A673 (cell line): ENCODE results near the gene METTL23. TPM values are rescaled to one million over a fixed set of nuclear protein-coding genes. Genes with fewer than 3 reads are reported as not detected.

Experiments
- BruUV-seq: library from RNA; stranded (reverse); fragments of 400-500 nt; replicated peaks from 2 replicates; lab custom pipeline; 2021; lab: Mats Ljungman, UMichigan
- CTCF ChIA-PET: fragments of 300-600 bp; sonication (Branson Sonifier 250); formaldehyde crosslinking; loops from one replicate; lab custom pipeline; 2022; ENCODE audit warnings: antibody characterized with exemption; lab: Charles Lee
- POLR2A ChIA-PET: fragments of 300-600 bp; sonication (Branson Sonifier 250); formaldehyde crosslinking; loops from one replicate; lab custom pipeline; 2022; ENCODE audit warnings: antibody characterized with exemption; ENCODE audit not compliant: low non-redundant PET; lab: Charles Lee
- DNase-seq: peaks from one replicate; pipeline ENCODE4 v3.0.0-alpha.2; 2015; ENCODE audit warnings: low spot score
- H3K27ac ChIP-seq: fragments of 200-600 bp; sonication (generic); 2 replicates; pipeline ENCODE4 v1.5.1; 2016; ENCODE audit warnings: mixed run types, low read depth, mild to moderate bottlenecking, mixed read lengths, antibody characterized with exemption, low read length; ENCODE audit not compliant: poor library complexity, severe bottlenecking
- H3K27me3 ChIP-seq: fragments of 200-600 bp; sonication (generic); replicated peaks from 2 replicates; pipeline ENCODE4 v1.6.1; 2017; ENCODE audit warnings: mixed run types, low read depth, mild to moderate bottlenecking, mixed read lengths, antibody characterized with exemption, low read length; ENCODE audit not compliant: insufficient read depth, poor library complexity
- H3K36me3 ChIP-seq: fragments of 200-600 bp; sonication (generic); 2 replicates; pipeline ENCODE4 v1.6.1; 2016; ENCODE audit warnings: mixed run types, mild to moderate bottlenecking, mixed read lengths, antibody characterized with exemption, low read length; ENCODE audit not compliant: insufficient read depth, poor library complexity, severe bottlenecking
- H3K4me1 ChIP-seq: fragments of 200-600 bp; sonication (generic); 2 replicates; pipeline ENCODE4 v1.6.1; 2017; ENCODE audit warnings: mixed run types, mild to moderate bottlenecking, mixed read lengths, antibody characterized with exemption, low read length; ENCODE audit not compliant: insufficient read depth, poor library complexity, severe bottlenecking
- H3K4me3 ChIP-seq: fragments of 200-600 bp; sonication (generic); 2 replicates; pipeline ENCODE4 v1.5.1; 2016; ENCODE audit warnings: low read depth, mixed run types, mild to moderate bottlenecking, mixed read lengths, low read length; ENCODE audit not compliant: poor library complexity, severe bottlenecking
- H3K9me3 ChIP-seq: fragments of 200-600 bp; sonication (generic); 2 replicates; pipeline ENCODE4 v1.6.1; 2016; ENCODE audit warnings: mixed run types, low read depth, mild to moderate bottlenecking, mixed read lengths, antibody characterized with exemption, low read length; ENCODE audit not compliant: poor library complexity, severe bottlenecking
- EZH2 ChIP-seq: fragments of 200-600 bp; sonication (generic); IDR thresholded peaks from 2 replicates; pipeline ENCODE4 v1.6.1; 2017; ENCODE audit warnings: borderline replicate concordance, low read depth, mild to moderate bottlenecking, mixed read lengths, antibody characterized with exemption, low read length; ENCODE audit not compliant: poor library complexity, severe bottlenecking
- intact Hi-C: fragments of 100-400 bp; cut with micrococcal nuclease; formaldehyde crosslinking; loops from one replicate; pipeline ENCODE4 v1.10.0; 2022; ENCODE audit not compliant: unreplicated experiment
- total RNA-seq: library from RNA; stranded (reverse); gene quantifications from 2 replicates; pipeline ENCODE4 v1.2.3, GENCODE V29; 2021
- TF ChIP-seq, protein P1 (sequence below): fragments of 300-800, 200-600 bp; sonication (generic); conservative IDR thresholded peaks from 2 replicates; pipeline ENCODE4 v1.5.1; 2017; ENCODE audit warnings: low read depth, mild to moderate bottlenecking, antibody characterized with exemption, low read length, moderate library complexity, mixed read lengths

The METTL23 gene
- total RNA-seq, 1 experiment from 2014 or later = 42.4 TPM

DNA sequence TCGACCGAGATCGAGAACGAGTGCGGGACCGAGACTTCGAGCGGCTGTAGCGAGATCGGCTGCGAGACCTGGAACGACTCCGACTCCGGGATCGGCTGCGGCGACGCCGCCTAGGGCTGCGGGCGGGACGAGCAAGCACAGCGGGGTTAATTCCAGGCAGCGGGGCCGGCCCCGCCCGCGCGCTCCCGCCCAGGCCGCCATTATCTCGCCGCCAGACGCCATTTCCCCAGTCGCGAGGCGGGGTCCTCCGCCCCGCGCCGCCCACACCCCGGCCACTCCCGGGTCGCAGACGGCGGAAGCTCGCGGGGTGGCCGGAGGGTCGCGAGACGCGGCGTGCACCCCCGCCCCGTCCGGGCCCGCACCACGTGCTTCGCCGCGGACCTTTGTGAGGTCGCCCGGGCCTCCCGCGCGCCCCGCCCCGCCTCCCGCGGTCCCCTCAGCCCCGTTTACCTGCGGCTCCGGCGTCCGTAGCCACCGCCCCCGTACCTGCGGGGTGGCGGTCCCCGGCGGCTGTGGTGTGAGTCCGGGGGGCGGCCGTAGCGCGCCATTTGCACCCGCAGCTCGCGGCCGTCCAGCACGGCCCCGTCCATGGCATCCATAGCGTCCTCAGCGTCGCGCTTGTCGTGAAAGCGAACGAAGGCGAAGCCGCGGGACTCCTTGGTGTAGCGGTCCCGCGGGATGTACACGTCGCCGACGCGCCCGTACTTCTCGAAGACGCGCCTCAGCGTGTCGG, 9.9 kb downstream of the METTL23 start:
- Histone ChIP-seq H3K9me3 (no peaks in the 10 kb centered on the region), H3K4me1 (peaks cover 23% of the 10 kb centered on the region), H3K27me3 (no peaks in the 10 kb centered on the region), H3K36me3 (peaks cover 48% of the 10 kb centered on the region), H3K4me3 (peak overlapping the region; percentile 77), H3K27ac (peak overlapping the region; percentile 98)
- ChIA-PET CTCF (no interaction called here), POLR2A (interaction anchor here (0.6 to 0.7 kb wide), 2 partner anchors 9 to 12 kb away, joined by 3 to 4 read pairs; no protein-coding TSS in a partner anchor)
- DNase-seq = peak; percentile 68
- intact Hi-C loops = no loop called here
- TF ChIP-seq, protein P1, sequence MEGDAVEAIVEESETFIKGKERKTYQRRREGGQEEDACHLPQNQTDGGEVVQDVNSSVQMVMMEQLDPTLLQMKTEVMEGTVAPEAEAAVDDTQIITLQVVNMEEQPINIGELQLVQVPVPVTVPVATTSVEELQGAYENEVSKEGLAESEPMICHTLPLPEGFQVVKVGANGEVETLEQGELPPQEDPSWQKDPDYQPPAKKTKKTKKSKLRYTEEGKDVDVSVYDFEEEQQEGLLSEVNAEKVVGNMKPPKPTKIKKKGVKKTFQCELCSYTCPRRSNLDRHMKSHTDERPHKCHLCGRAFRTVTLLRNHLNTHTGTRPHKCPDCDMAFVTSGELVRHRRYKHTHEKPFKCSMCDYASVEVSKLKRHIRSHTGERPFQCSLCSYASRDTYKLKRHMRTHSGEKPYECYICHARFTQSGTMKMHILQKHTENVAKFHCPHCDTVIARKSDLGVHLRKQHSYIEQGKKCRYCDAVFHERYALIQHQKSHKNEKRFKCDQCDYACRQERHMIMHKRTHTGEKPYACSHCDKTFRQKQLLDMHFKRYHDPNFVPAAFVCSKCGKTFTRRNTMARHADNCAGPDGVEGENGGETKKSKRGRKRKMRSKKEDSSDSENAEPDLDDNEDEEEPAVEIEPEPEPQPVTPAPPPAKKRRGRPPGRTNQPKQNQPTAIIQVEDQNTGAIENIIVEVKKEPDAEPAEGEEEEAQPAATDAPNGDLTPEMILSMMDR = no peak
- TF ChIP-seq EZH2 = no peak
- no TSS peak for BruUV-seq

DNA sequence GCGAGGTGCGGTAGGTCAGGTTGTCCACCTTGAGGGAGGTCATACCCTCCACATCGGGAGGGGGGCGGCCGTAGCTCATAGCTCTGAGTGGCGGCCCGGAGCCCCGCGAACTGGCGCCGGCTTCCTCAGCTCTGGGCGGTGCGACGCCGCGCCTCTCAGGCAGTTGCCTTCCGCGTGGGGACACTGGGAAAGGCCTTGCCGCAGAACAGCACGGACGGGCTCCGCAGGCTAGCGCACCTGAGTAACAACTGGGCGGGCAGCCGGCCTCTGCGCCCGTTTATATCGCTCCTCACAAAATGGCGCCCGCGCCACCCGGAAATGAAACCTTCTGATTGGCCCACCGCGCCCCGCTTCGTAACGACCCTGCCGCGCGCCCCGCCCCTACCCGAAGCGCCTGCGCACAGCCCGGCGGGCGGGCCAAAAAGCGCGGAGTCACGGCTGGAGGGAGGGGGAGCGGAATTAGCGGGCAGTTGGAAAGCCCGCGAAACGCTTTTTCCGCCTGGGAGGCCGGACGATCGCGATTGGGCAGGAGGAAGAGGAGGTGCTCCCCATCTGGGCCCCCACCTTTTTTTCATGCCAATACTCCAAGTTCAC, 10.5 kb downstream of the METTL23 start, which contains the start of gene SRSF2:
TSS of gene SRSF2 (minus strand) at position 250 of the 594 bp plus-strand sequence. CDS start at position 79, 171 bp downstream.
- H3K9me3 ChIP-seq = no peaks in the 10 kb centered on the region
- peak; percentile 100 for DNase-seq
- peak within 1 kb of the TSS; percentile 77 for H3K4me3 ChIP-seq
- ChIA-PET POLR2A (interaction anchor here (0.7 kb wide), 2 partner anchors 9 to 1378 kb away, joined by 3 read pairs; no protein-coding TSS in a partner anchor), CTCF (no interaction called here)
- no TSS peak for BruUV-seq
- H3K27ac ChIP-seq = peak within 1 kb of the TSS; percentile 100
- H3K36me3 ChIP-seq = peaks cover 42% of the 10 kb centered on the region
- no peak for TF ChIP-seq EZH2
- TF ChIP-seq, protein P1 = no peak
- H3K4me1 ChIP-seq = peaks cover 23% of the 10 kb centered on the region
- H3K27me3 ChIP-seq = no peaks in the 10 kb centered on the region
- intact Hi-C loops = no loop called here

DNA sequence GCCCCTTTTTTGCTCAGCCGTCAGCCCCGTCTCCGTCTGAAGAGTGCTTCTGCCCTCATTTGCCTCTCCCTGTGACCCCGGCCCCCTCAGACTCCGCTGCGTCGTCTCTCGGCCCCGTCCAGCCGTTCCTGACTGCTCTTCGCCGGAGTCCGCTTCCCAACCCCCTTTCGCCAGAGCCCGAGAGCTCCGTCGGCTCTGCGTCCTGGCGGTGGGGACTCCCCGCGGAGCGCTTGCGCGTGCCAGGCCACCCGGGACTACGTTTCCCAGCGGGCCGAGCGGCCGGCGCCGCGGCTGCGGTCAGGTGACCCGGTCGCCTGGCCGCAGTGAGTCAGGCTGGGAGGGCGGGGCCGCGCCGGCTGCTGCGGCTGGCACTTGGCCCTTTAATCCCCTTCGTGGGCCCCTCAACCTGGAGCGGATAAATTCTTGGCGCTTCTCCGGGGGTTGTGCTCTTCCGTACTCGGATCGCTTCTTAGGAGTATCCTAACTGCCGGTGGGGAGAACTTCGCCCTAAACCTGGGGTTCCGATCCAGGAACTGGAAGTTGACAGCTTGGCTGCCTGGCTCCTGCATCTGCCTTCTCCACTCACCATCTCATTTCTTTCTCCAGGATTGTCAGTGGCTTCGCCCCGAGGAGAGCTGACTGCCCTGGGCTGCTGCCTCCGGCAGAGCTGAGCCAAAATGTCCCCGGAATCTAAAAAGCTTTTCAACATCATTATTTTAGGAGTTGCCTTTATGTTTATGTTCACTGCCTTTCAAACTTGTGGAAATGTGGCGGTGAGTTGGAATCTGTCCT, 11.2 kb downstream of the METTL23 start, which contains the start of gene MFSD11:
TSS of gene MFSD11 (plus strand) at position 444 of the 792 bp plus-strand sequence. CDS start at position 678, 234 bp downstream.
- Histone ChIP-seq H3K9me3 (no peaks in the 10 kb centered on the region), H3K4me3 (peak within 1 kb of the TSS; percentile 77), H3K36me3 (peaks cover 35% of the 10 kb centered on the region), H3K27me3 (no peaks in the 10 kb centered on the region), H3K4me1 (peaks cover 20% of the 10 kb centered on the region), H3K27ac (peak within 1 kb of the TSS; percentile 100)
- POLR2A ChIA-PET = interaction anchor here (0.7 kb wide), 1 partner anchor 1379 kb away, joined by 3 read pairs; no protein-coding TSS in a partner anchor
- intact Hi-C loops = loop anchor here (2.0 kb wide), 1 partner anchor 53 kb away; no protein-coding TSS in a partner anchor
- CTCF ChIA-PET = no interaction called here
- TF ChIP-seq, protein P1 = no peak
- TF ChIP-seq EZH2 = no peak
- BruUV-seq = no TSS peak
- peak; percentile 94 for DNase-seq
